GM12864 (cell line): ENCODE measurements around the gene PANX3.

Source experiments
- DNase-seq: peaks from one replicate; pipeline ENCODE4 v3.0.0-alpha.2; 2011; ENCODE audit warnings: low read depth
- H3K4me3 ChIP-seq: 2 replicates; pipeline ENCODE4 v1.5.1; 2011; ENCODE audit warnings: mild to moderate bottlenecking, low read depth, low read length, control low read depth
- TF ChIP-seq, protein P1 (sequence below): IDR thresholded peaks from 2 replicates; pipeline ENCODE4 v1.5.1; 2011; ENCODE audit warnings: low read depth, mild to moderate bottlenecking, moderate library complexity, low read length, control low read depth, inconsistent platforms; ENCODE audit errors: missing control alignments

PANX3 gene, protein sequence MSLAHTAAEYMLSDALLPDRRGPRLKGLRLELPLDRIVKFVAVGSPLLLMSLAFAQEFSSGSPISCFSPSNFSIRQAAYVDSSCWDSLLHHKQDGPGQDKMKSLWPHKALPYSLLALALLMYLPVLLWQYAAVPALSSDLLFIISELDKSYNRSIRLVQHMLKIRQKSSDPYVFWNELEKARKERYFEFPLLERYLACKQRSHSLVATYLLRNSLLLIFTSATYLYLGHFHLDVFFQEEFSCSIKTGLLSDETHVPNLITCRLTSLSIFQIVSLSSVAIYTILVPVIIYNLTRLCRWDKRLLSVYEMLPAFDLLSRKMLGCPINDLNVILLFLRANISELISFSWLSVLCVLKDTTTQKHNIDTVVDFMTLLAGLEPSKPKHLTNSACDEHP

DNA sequence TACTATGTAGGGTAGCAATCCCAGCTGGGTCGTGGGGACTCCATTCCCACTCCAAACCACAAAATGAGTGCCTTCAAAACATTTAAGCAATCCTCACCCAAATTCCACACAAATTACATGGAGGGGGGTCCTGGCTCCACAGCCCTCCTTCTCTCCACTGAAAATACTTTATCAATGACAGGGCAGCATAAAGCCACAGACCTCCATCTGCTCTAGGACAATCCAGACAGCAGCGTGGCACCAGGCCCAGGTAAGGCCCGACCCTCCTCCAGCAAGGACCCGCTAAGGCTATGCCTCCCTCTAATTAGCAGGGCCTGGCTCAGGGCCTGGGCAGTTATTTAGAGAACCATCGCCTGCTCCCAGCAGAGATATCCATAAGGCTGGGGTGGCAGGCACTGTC is at the start of gene PANX3:
Gene PANX3 (plus strand): TSS at position 365 of the 400 bp plus-strand sequence. CDS start 129 bp downstream, outside the sequence.
- no peak within 1 kb of the TSS for H3K4me3 ChIP-seq
- TF ChIP-seq, protein P1, sequence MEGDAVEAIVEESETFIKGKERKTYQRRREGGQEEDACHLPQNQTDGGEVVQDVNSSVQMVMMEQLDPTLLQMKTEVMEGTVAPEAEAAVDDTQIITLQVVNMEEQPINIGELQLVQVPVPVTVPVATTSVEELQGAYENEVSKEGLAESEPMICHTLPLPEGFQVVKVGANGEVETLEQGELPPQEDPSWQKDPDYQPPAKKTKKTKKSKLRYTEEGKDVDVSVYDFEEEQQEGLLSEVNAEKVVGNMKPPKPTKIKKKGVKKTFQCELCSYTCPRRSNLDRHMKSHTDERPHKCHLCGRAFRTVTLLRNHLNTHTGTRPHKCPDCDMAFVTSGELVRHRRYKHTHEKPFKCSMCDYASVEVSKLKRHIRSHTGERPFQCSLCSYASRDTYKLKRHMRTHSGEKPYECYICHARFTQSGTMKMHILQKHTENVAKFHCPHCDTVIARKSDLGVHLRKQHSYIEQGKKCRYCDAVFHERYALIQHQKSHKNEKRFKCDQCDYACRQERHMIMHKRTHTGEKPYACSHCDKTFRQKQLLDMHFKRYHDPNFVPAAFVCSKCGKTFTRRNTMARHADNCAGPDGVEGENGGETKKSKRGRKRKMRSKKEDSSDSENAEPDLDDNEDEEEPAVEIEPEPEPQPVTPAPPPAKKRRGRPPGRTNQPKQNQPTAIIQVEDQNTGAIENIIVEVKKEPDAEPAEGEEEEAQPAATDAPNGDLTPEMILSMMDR: no peak
- no peak for DNase-seq

DNA sequence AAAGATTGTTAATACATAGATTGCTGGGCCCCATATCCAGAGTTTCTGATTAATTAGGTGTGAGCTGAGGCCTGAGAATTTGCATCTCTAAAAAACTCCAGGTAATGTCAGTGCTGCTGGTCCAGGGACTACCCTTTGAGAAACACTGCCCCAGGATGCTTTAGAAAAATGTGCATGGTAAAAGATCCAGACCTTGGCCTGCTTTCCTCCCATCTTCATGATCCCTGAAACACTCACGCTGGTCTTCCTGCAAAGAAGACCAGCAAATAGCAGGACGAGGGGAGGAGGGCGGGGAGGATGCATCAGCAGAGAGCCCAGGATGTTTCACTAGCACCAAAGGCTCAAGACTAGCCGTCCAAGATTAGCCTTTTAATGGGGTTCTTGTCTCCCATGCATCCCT is 41.5 kb upstream of the PANX3 start, which contains the start of gene OR8A1:
Gene OR8A1 (plus strand): TSS at position 301 of the 400 bp plus-strand sequence. CDS start 123 bp downstream, outside the sequence.
- H3K4me3 ChIP-seq: no peak within 1 kb of the TSS
- no peak for DNase-seq
- TF ChIP-seq, protein P1: no peak

DNA sequence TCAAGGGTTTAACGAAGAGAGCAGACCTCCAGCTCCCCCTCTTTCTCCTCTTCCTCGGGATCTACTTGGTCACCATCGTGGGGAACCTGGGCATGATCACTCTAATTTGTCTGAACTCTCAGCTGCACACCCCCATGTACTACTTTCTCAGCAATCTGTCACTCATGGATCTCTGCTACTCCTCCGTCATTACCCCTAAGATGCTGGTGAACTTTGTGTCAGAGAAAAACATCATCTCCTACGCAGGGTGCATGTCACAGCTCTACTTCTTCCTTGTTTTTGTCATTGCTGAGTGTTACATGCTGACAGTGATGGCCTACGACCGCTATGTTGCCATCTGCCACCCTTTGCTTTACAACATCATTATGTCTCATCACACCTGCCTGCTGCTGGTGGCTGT is 41.1 kb upstream of the PANX3 start:
- no peak overlapping the region for H3K4me3 ChIP-seq
- TF ChIP-seq, protein P1: no peak
- no peak for DNase-seq

DNA sequence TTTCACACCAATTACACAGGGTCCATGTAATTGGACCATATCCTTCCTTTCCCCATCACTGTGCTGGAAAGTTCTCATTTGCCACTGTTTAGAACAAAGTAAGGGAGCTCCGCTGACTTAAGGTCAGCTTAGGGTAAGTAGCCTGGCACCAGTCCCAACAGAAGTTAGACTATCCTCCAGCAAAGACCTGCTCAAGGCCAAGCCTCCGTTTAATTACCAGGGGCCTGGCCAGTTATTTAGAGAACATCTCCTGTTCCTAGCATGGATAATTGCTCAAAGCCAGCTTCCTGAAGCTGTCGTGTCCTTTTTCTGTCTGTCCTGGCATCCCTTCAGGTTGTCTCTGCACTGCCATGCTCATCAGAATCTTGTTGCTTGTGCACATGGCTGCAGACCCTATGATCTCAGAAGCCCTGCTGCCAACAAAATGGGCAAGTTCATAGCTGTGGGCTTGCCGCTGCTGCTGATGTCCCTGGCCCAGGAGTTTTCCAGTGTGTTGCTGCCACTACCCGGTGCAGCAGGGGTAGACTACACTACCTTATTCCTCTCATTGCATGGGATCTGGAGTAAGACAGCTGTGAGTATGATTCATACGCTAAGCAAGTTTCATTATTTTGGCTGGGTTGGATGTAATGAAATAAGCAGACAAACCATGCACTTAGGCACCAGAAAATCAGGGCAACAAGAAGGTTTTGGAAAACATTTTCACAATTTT is 33.4 kb upstream of the PANX3 start:
- DNase-seq: no peak
- TF ChIP-seq, protein P1: no peak
- no peak overlapping the region for H3K4me3 ChIP-seq

DNA sequence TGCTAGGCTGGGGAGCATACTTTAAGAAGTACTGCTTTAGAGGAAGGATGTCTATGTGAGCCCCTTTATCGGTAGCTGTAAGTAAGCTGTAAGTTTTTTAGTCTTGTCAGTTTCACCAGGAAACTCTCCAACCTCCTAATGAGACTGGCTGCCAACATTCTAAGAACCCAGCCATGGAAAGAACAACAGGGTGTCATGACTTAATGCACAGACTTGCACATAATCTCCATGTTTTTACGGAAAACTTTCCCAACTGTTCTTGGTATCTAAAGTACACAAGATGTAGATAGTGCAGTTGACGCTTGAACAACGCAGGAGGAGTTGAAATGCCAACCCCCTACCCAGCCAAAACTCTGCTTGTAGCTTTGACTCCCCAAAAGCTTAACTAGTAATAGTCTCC is 32.5 kb upstream of the PANX3 start:
- TF ChIP-seq, protein P1: no peak
- no peak overlapping the region for H3K4me3 ChIP-seq
- no peak for DNase-seq

DNA sequence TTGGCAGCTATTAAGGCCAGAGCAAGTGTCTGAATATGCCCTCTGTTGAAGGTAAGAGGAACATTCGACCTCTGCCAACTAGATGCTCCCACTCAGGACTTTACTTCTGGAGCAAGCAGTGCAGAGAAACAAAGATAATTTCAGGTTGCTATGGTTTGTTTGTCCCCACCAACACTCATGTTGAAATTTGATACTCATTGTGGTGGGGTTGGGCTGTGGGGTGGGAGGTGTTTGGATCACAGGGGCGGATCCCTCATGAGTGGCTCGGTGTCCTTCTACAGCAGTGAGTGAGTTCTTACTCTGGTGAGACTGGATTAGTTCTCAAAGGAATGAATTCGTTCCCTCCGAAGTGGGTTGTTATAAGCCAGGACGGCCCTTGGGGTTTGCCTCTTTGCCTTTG is 29.4 kb upstream of the PANX3 start:
- TF ChIP-seq, protein P1: no peak
- DNase-seq: no peak
- no peak overlapping the region for H3K4me3 ChIP-seq
